ENCODE measurements around the gene MAP2K6. TPM values are rescaled to one million over a fixed set of nuclear protein-coding genes. Genes with fewer than 3 reads are reported as not detected.

Gene MAP2K6
- total RNA-seq, 1 experiment from 2014 or later: 17.7 TPM

DNA sequence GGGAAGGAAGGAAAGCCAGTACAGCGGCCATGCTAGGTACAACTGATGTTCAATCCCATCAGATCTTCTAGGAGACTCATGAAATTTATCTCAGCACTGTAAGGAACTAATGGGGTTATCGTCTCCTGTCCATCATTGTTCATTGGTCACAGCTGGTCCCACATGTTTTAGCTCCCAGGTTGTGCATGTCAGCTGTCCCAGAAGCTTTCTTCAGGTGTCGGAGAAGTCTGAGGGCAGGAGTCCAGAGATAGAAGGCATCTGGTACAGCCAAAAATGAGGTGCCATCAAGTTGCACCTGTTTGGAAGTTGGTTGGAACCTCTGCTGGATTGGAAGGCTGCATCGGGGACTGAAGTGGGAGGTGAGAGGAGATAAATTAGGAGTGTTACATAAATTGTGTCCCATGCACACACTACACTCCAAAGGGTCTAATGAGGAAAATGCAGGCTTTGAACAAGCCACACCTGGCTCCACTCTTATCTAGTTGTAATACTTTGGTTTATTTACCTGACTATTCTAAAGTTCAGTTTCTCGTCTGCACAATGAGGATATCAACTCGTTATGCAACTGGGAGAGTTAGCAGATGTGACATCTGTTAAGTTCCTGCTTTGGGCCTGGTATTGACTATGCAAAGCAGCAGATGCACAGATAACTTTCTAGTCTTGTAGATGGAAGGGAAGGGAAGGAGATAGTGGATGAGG, 62.9 kb downstream of the MAP2K6 start:
- Histone ChIP-seq H3K18ac (ENCODE audit: insufficient read length, low read depth, low read length) (no peak overlapping the region), H3K9me3 (ENCODE audit: control insufficient read depth, low read depth, low read length) (no peaks in the 10 kb centered on the region), H2AK5ac (ENCODE audit: insufficient read length, low read length) (no peak overlapping the region), H4K20me1 (ENCODE audit: control insufficient read depth, insufficient read depth, insufficient read length) (no peaks in the 10 kb centered on the region), H3T11ph (ENCODE audit: low read length) (no peak overlapping the region), H3K27me3 (ENCODE audit: insufficient read depth, low read length) (no peaks in the 10 kb centered on the region), H4K8ac (replicated peaks; ENCODE audit: insufficient read length, low read depth, low read length) (no peak overlapping the region), H3K9ac (ENCODE audit: extremely low read depth, insufficient read length, low read length) (no peak overlapping the region), H3K4me1 (ENCODE audit: insufficient read depth, low read length) (no peaks in the 10 kb centered on the region), H3K14ac (ENCODE audit: insufficient read depth, low read length) (no peak overlapping the region), H3K27ac (ENCODE audit: insufficient read length, low read depth, low read length) (no peak overlapping the region), H3K79me2 (ENCODE audit: insufficient read depth, low read length) (no peaks in the 10 kb centered on the region), H3K56ac (ENCODE audit: insufficient read length, low read depth, low read length) (no peak overlapping the region), H3K23ac (ENCODE audit: insufficient read length, low read depth, low read length) (no peak overlapping the region), H3K4me2 (ENCODE audit: insufficient read depth, insufficient read length, low read length) (no peak overlapping the region), H2BK120ac (ENCODE audit: low read depth, low read length, poor library complexity, severe bottlenecking) (no peak overlapping the region), H4K91ac (ENCODE audit: insufficient read length, low read depth, low read length) (no peak overlapping the region), H3K79me1 (ENCODE audit: insufficient read depth, low read depth, low read length, poor library complexity, severe bottlenecking) (no peaks in the 10 kb centered on the region), H2BK12ac (ENCODE audit: insufficient read length, low read depth, low read length) (no peak overlapping the region), H2AFZ (ENCODE audit: low read length) (no peak overlapping the region), H3K4ac (ENCODE audit: low read depth, low read length) (no peak overlapping the region), H2BK15ac (ENCODE audit: low read depth, low read length) (no peak overlapping the region), H4K5ac (ENCODE audit: insufficient read length, low read depth, low read length) (no peak overlapping the region), H3K23me2 (ENCODE audit: insufficient read length, low read depth, low read length, poor library complexity, severe bottlenecking) (no peaks in the 10 kb centered on the region), H2BK5ac (ENCODE audit: insufficient read length, low read length) (no peak overlapping the region), H2BK20ac (ENCODE audit: low read depth, low read length, poor library complexity, severe bottlenecking) (no peak overlapping the region)
- H3K27me3 Mint-ChIP-seq (ENCODE audit: low read depth): no peaks in the 10 kb centered on the region
- no peak for DNase-seq
- no peaks in the 10 kb centered on the region for H3K9me3 Mint-ChIP-seq
- no CpG with 5 or more reads among the region's 6 CpGs for WGBS (ENCODE audit: extremely low coverage, insufficient read length, low lambda C conversion rate)
- peaks cover 0 to 4% of the 10 kb centered on the region in 2 experiments; a peak in 2 of 4 replicates for H3K4me1 Mint-ChIP-seq
- no peak overlapping the region for H3K4me3 Mint-ChIP-seq
- peak overlapping the region in 1 of 3 experiments; percentile 20; a peak in 1 of 7 replicates for H3K27ac Mint-ChIP-seq
- TF ChIP-seq CTCF (conservative IDR thresholded peaks at IDR 0.05): no peak
- no peaks in the 10 kb centered on the region; a peak in 2 of 7 replicates for H3K36me3 Mint-ChIP-seq (ENCODE audit: insufficient read depth in 1 of 3, low read depth in 3 of 3)
